HG02840 (cell line): ENCODE data around the gene CNOT11.

ENCODE experiments used
- ATAC-seq: cut with Tn5 transposase; IDR thresholded peaks from one replicate; pipeline ENCODE4 v1.9.1; 2021; ENCODE audit warnings: mild to moderate bottlenecking, moderate library complexity, moderate number of reproducible peaks; ENCODE audit not compliant: unreplicated experiment, low FRiP score

CNOT11 gene

DNA sequence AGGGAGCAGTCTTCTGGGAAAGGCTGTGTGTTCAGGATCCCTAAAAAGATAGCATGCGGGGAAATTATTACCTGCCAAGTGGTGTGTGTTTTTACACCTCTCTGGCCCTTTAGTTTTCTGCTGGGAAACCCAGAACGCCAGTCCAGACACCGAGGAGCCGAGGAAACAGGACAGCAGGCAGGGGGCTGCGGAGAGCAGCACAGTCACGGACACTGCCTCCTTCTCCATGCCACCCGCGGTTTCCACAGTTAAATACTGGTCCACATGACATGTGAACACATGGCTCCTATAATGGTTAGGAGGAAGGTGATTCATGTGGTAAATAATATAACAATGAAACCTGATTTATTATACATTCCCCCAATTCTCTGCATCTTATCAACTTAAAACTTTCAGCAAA, 20.4 kb downstream of the CNOT11 start:
- ATAC-seq: no peak

DNA sequence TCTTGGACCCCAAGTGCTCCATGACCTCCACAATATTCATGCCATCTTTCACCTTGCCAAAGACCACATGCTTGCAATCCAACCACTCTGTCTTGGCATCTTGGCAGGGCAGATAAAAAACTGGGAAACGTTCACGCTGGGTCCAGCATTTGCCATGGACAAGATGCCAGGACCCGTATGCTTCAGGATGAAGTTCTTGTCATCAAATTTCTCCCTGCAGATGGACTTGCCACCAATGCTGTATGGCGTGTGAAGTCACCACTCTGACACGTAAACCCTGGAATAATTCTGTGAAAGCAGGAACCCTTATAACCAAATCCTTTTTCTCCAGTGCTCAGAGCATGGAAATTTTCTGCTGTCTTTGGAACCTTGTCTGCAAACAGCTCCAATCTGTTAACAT, 21.5 kb downstream of the CNOT11 start:
- ATAC-seq: no peak

DNA sequence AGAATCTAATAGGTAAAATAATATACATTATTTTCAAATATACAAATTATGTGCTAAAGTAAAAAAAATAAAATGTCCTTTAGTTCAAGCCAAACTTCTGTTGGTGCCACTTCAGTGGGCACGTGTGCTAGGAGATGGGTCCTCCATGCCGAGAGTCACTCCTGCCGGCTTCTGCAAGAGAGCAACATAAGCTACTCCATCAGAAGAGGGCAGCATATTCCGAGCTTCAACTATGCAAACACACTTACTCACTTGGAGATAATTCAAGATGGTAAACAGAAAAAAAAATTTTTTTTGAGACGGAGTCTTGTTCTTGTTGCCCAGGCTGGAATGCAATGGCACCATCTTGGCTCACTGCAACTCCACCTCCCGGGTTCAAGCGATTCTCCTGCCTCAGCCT, 24.4 kb downstream of the CNOT11 start:
- ATAC-seq: no peak

DNA sequence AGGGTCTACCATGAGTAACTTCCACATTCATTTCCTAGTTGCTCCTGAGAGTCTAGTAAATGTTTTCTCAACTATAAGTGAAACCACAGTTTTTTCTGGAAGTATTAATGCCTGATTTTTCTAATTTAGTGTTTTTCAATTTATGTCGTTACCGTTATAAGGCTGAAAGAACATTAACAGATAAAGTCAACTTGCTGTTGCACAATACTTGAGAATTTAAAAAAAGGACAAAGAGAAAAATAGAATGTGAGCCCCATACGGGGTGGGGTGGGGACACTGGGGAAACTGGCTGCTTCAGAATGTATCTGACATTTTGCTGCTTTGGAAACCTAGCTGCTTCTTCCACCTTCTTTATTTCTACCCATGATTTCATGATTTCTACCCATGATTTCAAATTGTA, 26.2 kb downstream of the CNOT11 start:
- no peak for ATAC-seq

DNA sequence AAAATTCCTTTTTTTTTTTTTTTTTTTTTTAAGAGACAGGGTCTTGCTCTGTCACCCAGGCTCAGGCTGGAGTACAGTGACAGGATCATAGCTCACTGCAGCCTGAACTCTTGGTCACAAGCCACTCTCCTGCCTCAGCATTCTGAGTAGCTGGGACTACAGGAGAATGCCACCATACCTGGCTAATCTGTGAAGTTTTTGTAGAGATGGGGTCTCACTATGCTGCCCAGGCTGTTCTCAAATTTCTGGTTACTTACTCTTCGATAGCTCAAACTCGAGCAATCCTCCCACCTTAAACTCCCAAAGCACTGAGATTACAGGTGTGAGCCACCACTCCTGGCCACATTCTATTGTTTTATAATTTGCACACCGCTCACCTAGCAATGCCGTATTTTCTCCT, 28.8 kb downstream of the CNOT11 start:
- ATAC-seq: no peak

DNA sequence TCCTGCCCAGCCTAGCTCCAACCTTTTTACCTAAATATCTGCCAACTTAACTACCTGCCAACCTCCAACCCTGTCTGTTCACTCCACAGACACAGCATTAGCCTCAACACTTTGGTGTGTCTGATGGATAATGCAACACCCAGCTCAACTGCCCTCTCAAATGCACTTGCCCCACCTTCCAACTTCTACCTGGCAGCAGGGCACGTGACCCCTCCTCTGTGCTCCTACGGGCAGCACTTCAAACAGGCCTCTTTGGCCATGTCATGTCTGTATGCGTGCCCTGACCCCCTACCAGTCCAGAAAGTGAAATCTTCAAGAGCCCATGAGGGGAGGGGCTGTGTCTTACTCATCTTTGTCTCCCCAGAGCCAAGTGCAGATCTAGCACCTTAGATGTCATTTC, 30.3 kb downstream of the CNOT11 start:
- ATAC-seq: no peak

DNA sequence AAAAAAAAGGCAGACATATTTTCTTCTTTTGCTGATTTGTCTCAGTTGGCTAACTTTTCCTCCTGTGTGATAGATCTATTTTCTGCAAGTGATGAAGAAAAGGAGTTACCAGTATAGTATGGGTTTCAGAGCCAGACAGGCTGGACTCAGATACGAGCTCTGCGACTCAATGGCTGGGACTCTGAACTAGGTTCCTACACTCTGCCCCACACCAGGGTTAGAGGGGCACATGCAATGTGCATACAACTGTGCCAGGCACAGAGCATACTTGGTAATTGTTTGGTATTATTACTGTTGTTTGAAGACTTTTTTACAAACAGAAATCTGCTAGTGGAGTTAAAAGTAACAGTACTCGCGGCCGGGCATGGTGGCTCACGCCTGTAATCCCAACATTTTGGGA, 34.0 kb downstream of the CNOT11 start:
- no peak for ATAC-seq

DNA sequence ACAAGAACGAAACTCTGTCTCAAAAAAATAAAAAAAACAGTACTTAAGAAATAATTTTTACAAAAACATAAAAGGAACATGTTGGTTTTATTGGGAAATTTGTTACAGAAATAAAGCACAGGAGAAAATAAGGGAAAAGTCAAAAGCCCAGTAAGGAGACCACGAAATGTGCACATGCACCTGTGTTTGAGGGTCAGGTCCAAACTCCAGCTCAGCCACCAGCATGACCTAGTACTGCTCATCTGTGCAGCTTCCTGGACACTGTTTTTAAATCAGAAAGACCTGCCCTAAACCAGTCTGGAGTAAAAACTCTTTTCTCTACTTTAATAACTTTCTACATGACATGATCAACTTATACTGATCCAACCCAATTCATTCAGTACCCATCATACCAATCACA, 34.6 kb downstream of the CNOT11 start:
- no peak for ATAC-seq

DNA sequence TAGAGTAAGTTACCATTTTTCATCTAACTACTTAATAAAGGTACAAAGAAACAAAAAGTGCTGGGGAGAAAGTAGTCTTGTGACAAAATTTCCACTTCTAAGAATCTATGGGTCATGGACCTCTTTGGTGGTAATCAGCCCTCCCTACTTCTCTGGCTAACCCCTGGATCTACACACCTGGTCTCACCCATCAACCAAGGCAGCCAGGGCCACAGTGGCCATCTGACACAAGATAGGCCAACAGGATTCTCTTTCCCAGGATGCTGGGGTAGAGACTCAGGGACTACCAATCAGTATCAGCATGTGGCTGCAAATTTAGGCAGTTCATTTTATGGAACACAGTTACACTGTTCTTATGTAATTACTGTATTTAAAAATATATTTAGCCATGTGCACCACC, 38.0 kb downstream of the CNOT11 start:
- ATAC-seq: no peak

DNA sequence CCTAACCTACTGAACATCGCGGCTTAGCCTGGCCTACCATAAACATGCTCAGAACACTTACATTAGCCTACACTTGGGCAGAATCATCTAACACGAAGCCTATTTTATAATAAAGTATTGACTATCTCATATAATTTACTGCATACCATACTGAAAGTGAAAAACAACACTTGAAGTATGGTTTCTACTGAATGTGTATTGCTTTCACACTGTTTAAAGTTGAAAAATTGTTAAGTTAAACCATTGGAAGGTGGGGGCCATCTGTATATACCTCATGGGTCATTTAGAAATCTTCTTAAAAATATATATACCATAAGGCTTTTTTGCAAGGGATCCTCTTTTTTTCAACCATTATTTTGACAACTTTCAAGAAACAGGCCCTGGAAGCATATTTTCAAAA, 39.3 kb downstream of the CNOT11 start:
- no peak for ATAC-seq

DNA sequence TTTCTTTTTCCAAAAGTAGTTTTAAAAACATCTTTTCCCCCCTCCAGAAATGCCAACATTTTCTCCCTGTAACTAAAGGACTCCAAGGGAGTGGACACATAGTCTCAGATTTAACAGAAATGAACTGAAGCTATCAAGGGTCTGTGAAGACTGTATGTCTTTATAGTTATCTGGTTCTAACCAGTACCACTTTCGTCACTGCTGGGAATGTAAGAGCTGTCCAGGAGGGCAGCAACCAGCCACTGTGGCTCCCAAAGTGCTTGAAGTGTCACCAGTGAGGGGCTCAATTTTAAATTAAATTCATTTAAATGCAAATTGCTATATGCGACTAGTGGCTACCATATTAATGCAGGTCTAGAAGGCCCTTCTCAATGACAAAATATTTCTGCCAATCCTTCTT, 40.9 kb downstream of the CNOT11 start:
- ATAC-seq: no peak

DNA sequence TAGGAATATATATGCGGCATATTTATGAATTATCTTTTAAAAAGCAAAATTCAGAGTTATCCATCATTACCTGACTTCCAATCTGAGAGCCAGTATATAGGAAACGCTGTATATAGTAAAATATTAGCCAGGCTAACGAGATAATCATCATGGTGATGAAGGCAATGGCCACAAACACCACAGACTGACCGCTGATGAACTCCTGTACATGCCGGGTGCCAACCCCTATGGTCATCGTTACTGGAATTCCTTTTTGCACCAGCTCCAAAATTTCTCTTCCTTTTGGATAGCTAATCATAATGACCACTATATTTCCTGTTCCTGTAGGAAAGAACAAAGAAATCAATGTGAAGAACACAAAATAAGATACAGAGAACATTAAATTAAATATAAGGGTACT, 42.2 kb downstream of the CNOT11 start:
- no peak for ATAC-seq

DNA sequence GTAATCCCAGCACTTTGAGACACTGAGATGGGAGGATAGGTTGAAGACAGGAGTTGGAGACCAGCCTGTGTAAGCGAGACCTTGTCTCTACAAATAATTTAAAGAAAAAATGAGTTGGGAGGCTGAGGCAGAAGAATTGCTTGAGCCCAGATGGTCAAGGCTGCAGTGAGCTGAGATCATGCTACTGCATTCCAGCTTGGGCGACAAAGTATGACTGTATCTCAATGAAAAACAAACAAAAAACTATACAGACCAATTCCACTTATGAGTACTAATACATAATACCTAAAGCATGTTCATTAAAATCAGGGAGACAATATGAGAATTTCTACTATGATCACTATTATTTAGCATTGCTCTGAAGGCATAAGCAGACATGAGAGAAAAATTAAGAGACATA, 43.2 kb downstream of the CNOT11 start:
- ATAC-seq: no peak

DNA sequence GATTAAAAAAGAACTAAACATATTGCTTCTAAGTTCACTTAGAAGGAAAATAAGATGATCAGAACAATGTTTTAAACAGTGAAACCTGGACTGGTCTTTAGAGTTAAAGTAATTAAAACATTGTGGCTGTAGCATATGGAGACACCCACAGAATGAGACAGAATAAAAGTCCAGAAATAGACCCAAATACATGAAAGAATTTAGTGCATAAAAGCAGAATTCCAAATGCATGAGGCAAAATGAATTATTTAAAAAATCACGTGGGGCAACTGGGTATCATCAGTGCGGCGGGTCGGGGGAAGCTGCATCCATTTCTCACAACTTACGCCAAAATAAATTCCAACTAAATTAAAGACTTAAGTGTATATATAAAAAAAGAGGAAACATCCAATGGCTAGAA, 43.7 kb downstream of the CNOT11 start:
- no peak for ATAC-seq

DNA sequence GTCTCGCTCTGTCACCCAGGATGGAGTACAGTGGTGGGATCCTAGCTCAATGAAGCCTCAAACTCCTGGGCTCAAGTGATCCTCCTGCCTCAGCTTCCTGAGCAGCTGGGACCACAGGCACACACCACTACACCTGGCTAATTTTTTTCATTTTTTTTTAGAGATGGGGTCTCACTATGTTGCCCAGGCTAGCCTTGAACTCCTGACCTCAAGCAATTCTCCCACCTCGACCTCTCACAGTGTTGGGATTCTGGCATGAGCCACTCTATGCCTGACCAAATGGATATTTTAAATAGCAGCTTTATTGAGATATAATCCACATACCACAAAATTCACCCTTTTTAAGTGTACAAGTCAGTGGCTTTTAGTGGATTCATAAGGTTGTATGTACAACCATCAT, 44.7 kb downstream of the CNOT11 start:
- ATAC-seq: no peak

DNA sequence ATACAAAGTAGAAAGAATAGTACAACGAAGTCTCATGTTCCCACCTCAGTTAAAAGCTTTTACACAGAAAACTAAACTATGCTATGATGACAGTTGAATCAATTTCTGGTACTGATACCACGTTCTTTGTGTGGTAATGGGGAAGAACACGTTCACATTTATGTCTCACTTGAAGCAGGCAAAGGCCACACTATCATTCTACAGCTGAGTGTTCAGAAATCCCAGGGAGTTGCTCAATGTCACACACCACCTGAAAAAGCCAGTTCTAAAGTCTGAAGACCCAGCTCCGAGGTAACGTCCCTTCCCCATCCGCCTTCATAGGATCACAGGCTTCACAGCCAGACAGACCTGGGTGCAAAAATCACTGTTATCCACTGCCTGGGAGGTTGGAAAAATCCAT, 46.9 kb downstream of the CNOT11 start:
- ATAC-seq: no peak

DNA sequence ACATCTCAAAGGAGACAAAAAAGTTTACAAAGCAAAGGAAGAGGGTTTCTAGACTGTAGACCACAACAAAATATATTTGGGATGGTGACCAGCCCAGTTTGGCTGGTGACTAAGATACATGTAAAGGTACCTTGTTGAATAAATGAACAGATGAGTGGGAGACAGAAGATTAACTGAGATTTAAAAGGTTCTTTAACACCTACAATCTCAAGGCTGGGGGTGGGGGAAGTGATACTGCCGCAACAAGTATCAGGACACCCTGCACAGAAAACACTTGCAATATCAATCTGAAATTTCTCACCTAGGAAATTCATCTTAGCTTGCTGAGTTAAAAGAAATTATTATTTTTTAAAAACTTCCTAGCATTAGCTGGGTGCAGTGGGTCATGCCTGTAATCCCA, 47.5 kb downstream of the CNOT11 start:
- ATAC-seq: no peak

DNA sequence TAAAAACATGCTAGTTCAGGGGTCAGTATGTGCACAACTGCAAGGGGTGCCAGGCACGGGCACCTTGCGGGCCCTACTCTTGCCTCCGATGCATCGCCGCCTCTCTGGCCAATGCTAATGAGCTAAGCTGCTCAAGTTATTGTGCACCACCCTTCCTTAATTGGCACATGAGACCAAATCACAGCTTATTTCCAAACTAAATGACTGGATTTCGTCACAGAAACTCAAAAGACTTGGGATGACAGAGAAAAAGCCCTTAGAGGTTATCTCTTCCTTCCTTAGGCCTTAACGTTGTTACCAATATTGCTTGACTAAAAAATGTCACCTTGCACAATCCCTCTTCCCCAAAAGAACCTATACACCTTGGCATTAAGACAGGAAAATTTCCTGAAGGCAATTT, 48.1 kb downstream of the CNOT11 start:
- ATAC-seq: no peak

DNA sequence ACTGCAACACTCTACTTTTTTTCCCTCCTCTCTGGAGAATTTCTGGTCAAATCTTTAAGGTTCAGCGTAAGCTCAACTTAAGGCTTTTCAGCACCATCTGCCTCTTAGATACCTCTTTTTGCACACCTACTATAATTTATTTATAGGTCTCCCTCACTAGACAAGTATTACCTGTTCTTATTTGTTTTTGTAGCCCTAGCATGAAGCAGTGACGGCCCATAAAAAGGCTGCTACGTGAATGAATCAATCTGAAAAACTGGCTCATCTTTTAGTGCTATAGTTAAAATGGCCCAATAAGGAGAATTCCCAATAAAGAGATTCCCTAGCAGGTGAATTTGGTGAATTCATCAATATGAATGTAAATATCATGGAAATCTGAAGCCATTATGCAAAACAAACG, 49.3 kb downstream of the CNOT11 start:
- ATAC-seq: no peak

DNA sequence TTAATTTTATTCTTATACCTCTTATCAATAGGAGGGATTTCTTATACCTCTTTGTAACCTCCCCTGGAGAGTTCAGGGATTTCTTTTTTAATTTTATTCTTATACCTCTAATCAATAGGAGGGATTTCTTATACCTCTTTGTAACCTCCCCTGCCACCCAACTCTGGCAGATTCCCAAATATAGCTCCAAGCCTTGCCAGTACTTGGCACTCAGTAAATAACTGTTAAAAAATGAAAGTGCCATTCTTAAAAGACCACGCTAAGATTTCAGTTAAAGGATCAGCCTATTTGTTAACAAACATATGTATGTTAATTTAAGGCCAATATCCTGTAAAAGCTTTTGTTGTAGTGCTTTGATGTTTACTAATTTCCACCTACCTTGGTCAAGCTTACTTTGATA, 51.0 kb downstream of the CNOT11 start:
- no peak for ATAC-seq

DNA sequence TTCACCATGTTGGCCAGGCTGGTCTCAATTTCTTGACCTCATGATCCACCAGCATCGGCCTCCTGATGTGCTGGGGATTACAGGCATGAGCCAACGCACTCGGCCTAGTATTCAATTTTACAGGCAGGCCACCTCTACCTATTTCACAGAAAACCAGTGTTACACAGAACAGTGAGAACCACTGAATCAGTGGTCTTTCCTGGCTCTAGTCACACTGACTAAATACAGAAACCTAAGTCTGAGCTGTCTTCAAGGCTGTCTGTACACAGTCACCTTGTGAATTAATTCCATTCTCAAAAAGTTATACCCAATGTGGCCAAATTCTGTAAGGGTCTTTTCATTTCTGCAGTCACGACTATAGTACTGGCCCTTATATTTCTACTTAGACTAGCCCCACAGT, 52.3 kb downstream of the CNOT11 start:
- no peak for ATAC-seq

DNA sequence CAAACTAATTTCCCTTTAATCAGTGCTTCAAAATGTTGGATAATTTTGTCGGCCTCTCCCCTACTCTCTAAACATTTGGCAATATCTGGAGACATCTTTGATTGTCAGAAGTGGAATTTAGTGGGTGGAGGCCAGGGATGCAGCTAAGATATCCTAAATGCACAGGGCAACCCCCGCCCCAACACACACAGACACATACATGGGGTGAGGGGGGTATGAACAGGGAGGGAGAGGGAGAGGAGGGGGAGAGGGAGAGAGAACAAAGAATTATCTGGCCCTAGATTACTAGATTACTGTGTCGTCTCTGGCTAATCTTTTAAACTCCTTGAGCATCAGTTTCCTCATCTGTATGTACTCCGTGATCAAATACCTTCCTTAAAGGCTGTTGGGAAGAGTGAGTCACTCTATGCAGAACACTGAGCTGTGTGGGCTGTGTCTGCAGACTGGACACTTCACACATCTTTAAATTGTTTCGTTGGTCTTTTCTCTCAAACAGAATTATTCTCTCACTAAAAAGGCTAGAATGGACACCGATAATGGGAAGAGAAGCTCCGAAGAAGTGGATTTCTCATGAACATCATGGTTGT, 52.9 kb downstream of the CNOT11 start:
- no peak for ATAC-seq

DNA sequence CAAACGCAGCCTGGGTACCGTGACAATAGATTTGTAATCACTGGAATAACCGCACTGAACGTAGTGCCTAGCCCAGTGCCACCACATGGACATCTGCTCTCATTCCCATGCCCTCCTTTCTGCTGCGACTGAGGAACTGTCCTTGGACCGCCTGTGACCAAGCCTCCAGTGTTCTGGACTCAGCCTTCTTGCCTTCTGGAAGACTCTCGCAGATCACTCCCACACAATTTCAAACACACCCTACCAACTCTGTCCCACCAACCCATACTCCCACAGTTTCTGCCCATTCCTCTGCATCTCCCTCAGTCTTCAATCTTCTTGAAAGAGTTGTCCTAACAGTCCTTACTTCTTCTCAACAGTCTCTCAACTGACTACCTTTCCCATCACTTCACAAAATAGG, 53.7 kb downstream of the CNOT11 start:
- peak; percentile 5 for ATAC-seq
